ENCODE data around the gene CDC42EP1. TPM values are rescaled to one million over a fixed set of nuclear protein-coding genes. Genes with fewer than 3 reads are reported as not detected.
"Not testable (repeated sequence)": the region's sequence is repeated elsewhere in the genome, so short reads cannot be mapped to it uniquely, and the experiment has no call there.

CDC42EP1 gene
- polyA plus RNA-seq, 1 experiment = 36.3 TPM

- Histone ChIP-seq H3K27me3 (ENCODE audit: control insufficient read depth, insufficient read depth, low read length) (no peaks in the 10 kb centered on the region), H3K36me3 (ENCODE audit: control insufficient read depth, insufficient read depth, low read length) (no peaks in the 10 kb centered on the region), H3K4me3 (ENCODE audit: low read depth, low read length) (no peak overlapping the region)
- TF ChIP-seq CTCF (IDR thresholded peaks at IDR 0.05; ENCODE audit: insufficient read depth, low read depth, low read length) = no peak
- CTCF ChIA-PET = interaction anchor here (1.7 to 16.8 kb wide), 4 partner anchors 20 to 134 kb away, joined by 9 to 551 read pairs (median 182); partner anchors contain the start of genes CDC42EP1 and GGA1
- no peak for DNase-seq (ENCODE audit: low read depth)
- POLR2A ChIA-PET = interaction anchor here (1.3 to 1.8 kb wide), 2 partner anchors 15 to 16 kb away, joined by 6 to 9 read pairs; no protein-coding TSS in a partner anchor
These were observed 13.0 kb upstream of the CDC42EP1 start for GRCh38 chr22:37547251-37547741.

GRCh38 chr22:37549704-37550059, 10.6 kb upstream of the CDC42EP1 start:
- ChIA-PET CTCF (interaction anchor here (0.6 to 16.8 kb wide), 6 partner anchors 9 to 421 kb away, joined by 3 to 551 read pairs (median 5); partner anchors contain the start of gene CDC42EP1), POLR2A (interaction anchor here (1.2 kb wide), 1 partner anchor 10 kb away, joined by 9 read pairs; the partner anchor contains the start of gene CDC42EP1)
- Histone ChIP-seq H3K4me3 (ENCODE audit: low read depth, low read length) (no peak overlapping the region), H3K27me3 (ENCODE audit: control insufficient read depth, insufficient read depth, low read length) (no peaks in the 10 kb centered on the region), H3K36me3 (ENCODE audit: control insufficient read depth, insufficient read depth, low read length) (no peaks in the 10 kb centered on the region)
- TF ChIP-seq CTCF (IDR thresholded peaks at IDR 0.05; ENCODE audit: insufficient read depth, low read depth, low read length) = peak; percentile 56
- no peak for DNase-seq (ENCODE audit: low read depth)

- H3K36me3 ChIP-seq (ENCODE audit: control insufficient read depth, insufficient read depth, low read length); H3K27me3 ChIP-seq (ENCODE audit: control insufficient read depth, insufficient read depth, low read length); H3K4me3 ChIP-seq (ENCODE audit: low read depth, low read length); DNase-seq (ENCODE audit: low read depth): not testable (repeated sequence)
- ChIA-PET CTCF (interaction anchor here (1.2 to 16.8 kb wide), 3 partner anchors 12 to 41 kb away, joined by 4 to 551 read pairs (median 15); partner anchors contain the start of gene CDC42EP1), POLR2A (interaction anchor here (0.9 kb wide), 1 partner anchor 9 kb away, joined by 7 read pairs; the partner anchor contains the start of gene CDC42EP1)
These were observed 9.4 kb upstream of the CDC42EP1 start for GRCh38 chr22:37550921-37551320.

GRCh38 chr22:37551981-37552380, 8.3 kb upstream of the CDC42EP1 start:
- ChIA-PET POLR2A (interaction anchor here (0.9 kb wide), 1 partner anchor 8 kb away, joined by 7 read pairs; the partner anchor contains the start of gene CDC42EP1), CTCF (interaction anchor here (1.2 to 16.8 kb wide), 3 partner anchors 13 to 40 kb away, joined by 4 to 551 read pairs (median 8); partner anchors contain the start of gene CDC42EP1)
- Histone ChIP-seq H3K4me3 (ENCODE audit: low read depth, low read length) (no peak overlapping the region), H3K27me3 (ENCODE audit: control insufficient read depth, insufficient read depth, low read length) (no peaks in the 10 kb centered on the region), H3K36me3 (ENCODE audit: control insufficient read depth, insufficient read depth, low read length) (no peaks in the 10 kb centered on the region)
- no peak for TF ChIP-seq CTCF (IDR thresholded peaks at IDR 0.05; ENCODE audit: insufficient read depth, low read depth, low read length)
- no peak for DNase-seq (ENCODE audit: low read depth)

- CTCF ChIA-PET = interaction anchor here (1.2 to 16.8 kb wide), 2 partner anchors 14 to 40 kb away, joined by 8 to 551 read pairs; partner anchors contain the start of gene CDC42EP1
- H3K36me3 ChIP-seq (ENCODE audit: control insufficient read depth, insufficient read depth, low read length) = no peaks in the 10 kb centered on the region
- TF ChIP-seq CTCF (IDR thresholded peaks at IDR 0.05; ENCODE audit: insufficient read depth, low read depth, low read length) = no peak
- no peak for DNase-seq (ENCODE audit: low read depth)
- H3K27me3 ChIP-seq (ENCODE audit: control insufficient read depth, insufficient read depth, low read length) = no peaks in the 10 kb centered on the region
- no peak overlapping the region for H3K4me3 ChIP-seq (ENCODE audit: low read depth, low read length)
- POLR2A ChIA-PET = no interaction called here
These were observed 7.6 kb upstream of the CDC42EP1 start for GRCh38 chr22:37552524-37553163.

All from BJ (cell line).